ENCODE measurements around the gene DLGAP1.

- TF ChIP-seq EP300 (IDR thresholded peaks at IDR 0.05; ENCODE audit: borderline replicate concordance), result no peak
- no peak for TF ChIP-seq TAF1 (IDR thresholded peaks at IDR 0.05; ENCODE audit: low read depth)
- TF ChIP-seq RAD21 (IDR thresholded peaks at IDR 0.05; ENCODE audit: low read depth), result no peak
- no peak for TF ChIP-seq CEBPB (IDR thresholded peaks at IDR 0.05)
- TF ChIP-seq, protein P1, sequence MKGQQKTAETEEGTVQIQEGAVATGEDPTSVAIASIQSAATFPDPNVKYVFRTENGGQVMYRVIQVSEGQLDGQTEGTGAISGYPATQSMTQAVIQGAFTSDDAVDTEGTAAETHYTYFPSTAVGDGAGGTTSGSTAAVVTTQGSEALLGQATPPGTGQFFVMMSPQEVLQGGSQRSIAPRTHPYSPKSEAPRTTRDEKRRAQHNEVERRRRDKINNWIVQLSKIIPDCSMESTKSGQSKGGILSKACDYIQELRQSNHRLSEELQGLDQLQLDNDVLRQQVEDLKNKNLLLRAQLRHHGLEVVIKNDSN (IDR thresholded peaks at IDR 0.05), result no peak
- no peak for TF ChIP-seq NFIC (IDR thresholded peaks at IDR 0.05)
- TF ChIP-seq REST (IDR thresholded peaks at IDR 0.05; ENCODE audit: low read depth), result no peak
- TF ChIP-seq EGR1 (IDR thresholded peaks at IDR 0.05), result no peak
- no peak for TF ChIP-seq TCF12 (IDR thresholded peaks at IDR 0.05; ENCODE audit: low read depth)
- TF ChIP-seq FOXM1 (IDR thresholded peaks at IDR 0.05; ENCODE audit: borderline replicate concordance, low read depth), result no peak
- TF ChIP-seq, protein P2, sequence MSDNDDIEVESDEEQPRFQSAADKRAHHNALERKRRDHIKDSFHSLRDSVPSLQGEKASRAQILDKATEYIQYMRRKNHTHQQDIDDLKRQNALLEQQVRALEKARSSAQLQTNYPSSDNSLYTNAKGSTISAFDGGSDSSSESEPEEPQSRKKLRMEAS (IDR thresholded peaks at IDR 0.05), result no peak
- no peak for TF ChIP-seq CREB1 (IDR thresholded peaks at IDR 0.05; ENCODE audit: low read depth)
- TF ChIP-seq YY1 (IDR thresholded peaks at IDR 0.05; ENCODE audit: low read depth), result no peak
- no peak for TF ChIP-seq TEAD4 (IDR thresholded peaks at IDR 0.05)
Observed at GRCh38 chr18:4246374-4246773, 208.7 kb downstream of the DLGAP1 start.

Data from Ishikawa (cell line).